ENCODE results near the gene TMEM54. TPM values are rescaled to one million over a fixed set of nuclear protein-coding genes. Genes with fewer than 3 reads are reported as not detected.

TMEM54 gene
- total and polyA plus RNA-seq, 10 of the 15 experiments (the other 5 are each of a cell fraction or from before 2014, with no cell fraction given): 0.07 to 0.94 (median 0.56) TPM; not detected in 1

GRCh38 chr1:32861904-32862695 lies 39.1 kb downstream of the TMEM54 start:
- RAD21 ChIA-PET (ENCODE audit: unreplicated experiment): no interaction called here
- no TSS peak for BruUV-seq (replicated peaks)
- Histone ChIP-seq H3K4me3 (no peak overlapping the region), H3K4me1 (ENCODE audit: control insufficient read depth, insufficient read depth, low read length) (no peaks in the 10 kb centered on the region), H4K20me1 (ENCODE audit: control insufficient read depth, insufficient read depth) (no peaks in the 10 kb centered on the region), H3K27me3 (replicated peaks in 1 of 2; ENCODE audit: control insufficient read depth in 2 of 2, insufficient read depth in 2 of 2, low read length in 1 of 2) (no peaks in the 10 kb centered on the region), H3K9ac (ENCODE audit: control insufficient read depth, insufficient read depth, low read length) (no peak overlapping the region), H3K79me2 (ENCODE audit: control insufficient read depth, insufficient read depth, low read length) (no peaks in the 10 kb centered on the region), H2AFZ (ENCODE audit: control insufficient read depth, low read depth, low read length) (no peak overlapping the region), H3K4me2 (ENCODE audit: control insufficient read depth, insufficient read depth) (no peak overlapping the region), H3K9me3 (replicated peaks; ENCODE audit: control insufficient read depth, insufficient read depth, low read length) (no peaks in the 10 kb centered on the region), H3K36me3 (ENCODE audit: control insufficient read depth in 2 of 2, insufficient read depth in 2 of 2, low read length in 1 of 2) (peaks cover 7 to 26% of the 10 kb centered on the region in 2 experiments), H3K27ac (ENCODE audit: control insufficient read depth, insufficient read depth) (no peak overlapping the region)
- CTCF ChIA-PET: interaction anchor here (0.9 to 6.5 kb wide), 5 partner anchors 10 to 110 kb away, joined by 3 to 37 read pairs (median 8); no protein-coding TSS in a partner anchor
- TF ChIP-seq CREM (IDR thresholded peaks at IDR 0.05; ENCODE audit: low read depth) (no peak), CBX5 (IDR thresholded peaks at IDR 0.05; ENCODE audit: low read depth) (no peak), ATF2 (IDR thresholded peaks at IDR 0.05; ENCODE audit: low read length) (no peak), ZZZ3 (IDR thresholded peaks at IDR 0.05; ENCODE audit: control insufficient read depth, insufficient read length, low read depth) (no peak), NFYB (IDR thresholded peaks at IDR 0.05; ENCODE audit: insufficient read depth, low read depth, low read length) (no peak), BHLHE40 (IDR thresholded peaks at IDR 0.05; ENCODE audit: borderline replicate concordance in 1 of 2, low read depth in 2 of 2, low read length in 1 of 2) (no peak), MYC (IDR thresholded peaks at IDR 0.05; ENCODE audit: insufficient read depth, insufficient read length, insufficient replicate concordance, low read length, severe bottlenecking) (no peak), TCF7 (IDR thresholded peaks at IDR 0.05; ENCODE audit: borderline replicate concordance) (no peak), MEF2B (IDR thresholded peaks at IDR 0.05; ENCODE audit: partially characterized antibody, poor library complexity, severe bottlenecking) (no peak)
- ATAC-seq: no peak
- no peak for FAIRE-seq
- no peak for DNase-seq (ENCODE audit: low read depth, low spot score)
- POLR2A ChIA-PET: interaction anchor here (0.6 kb wide), 1 partner anchor 14 kb away, joined by 3 read pairs; no protein-coding TSS in a partner anchor
- in situ Hi-C loops (cut with MboI) (no loop called here), intact Hi-C loops (cut with micrococcal nuclease; ENCODE audit: unreplicated experiment) (no loop called here)
- 83% methylated on average over 3 of the region's 3 CpGs for WGBS (ENCODE audit: insufficient coverage, insufficient replicate concordance, low lambda C conversion rate, missing lambda C conversion rate)
- SMC1A ChIA-PET (ENCODE audit: uncharacterized antibody, unreplicated experiment): interaction anchor here (1.4 to 2.8 kb wide), 3 partner anchors 9 to 39 kb away, joined by 3 to 13 read pairs (median 5); no protein-coding TSS in a partner anchor

All from GM12878 (cell line).